ENCODE measurements around the gene INAFM2. TPM values are rescaled to one million over a fixed set of nuclear protein-coding genes. Genes with fewer than 3 reads are reported as not detected.
A peak's percentile ranks its signal among the peaks of the same experiment; 100 is the strongest.

Gene INAFM2
- total and polyA plus RNA-seq, 9 of the 15 experiments (the other 6 are each of a cell fraction or from before 2014, with no cell fraction given), result 11.8 to 43.1 (median 27.2) TPM

GRCh38 chr15:40274350-40275274 is 48.9 kb upstream of the INAFM2 start (continued):
- TF ChIP-seq MBD1 (CRISPR knock-in tag; IDR thresholded peaks at IDR 0.05) (peak; percentile 81; the same call in 1 of the 2 replicates), ELF4 (CRISPR knock-in tag; IDR thresholded peaks at IDR 0.05) (no peak), ARID1B (IDR thresholded peaks at IDR 0.05) (no peak), REST (IDR thresholded peaks at IDR 0.05; ENCODE audit: borderline replicate concordance) (peak; percentile 97), REST (CRISPR knock-in tag; IDR thresholded peaks at IDR 0.05; ENCODE audit: low read depth) (no peak), STAT5A (IDR thresholded peaks at IDR 0.05; ENCODE audit: borderline replicate concordance, low read length) (no peak), CTCF (IDR thresholded peaks at IDR 0.05 in 2 of 3, conservative IDR thresholded peaks at IDR 0.05 in 1 of 3; ENCODE audit: insufficient read depth in 2 of 3, low read depth in 1 of 3, low read length in 3 of 3) (peak; percentile 100), NBN (IDR thresholded peaks at IDR 0.05; ENCODE audit: low read depth) (peak; percentile 31; the same call in 1 of the 2 replicates), EP300 (IDR thresholded peaks at IDR 0.05; ENCODE audit: low read length) (0 out of 2 replicates have a peak, but pooled peaks have one; percentile 13), HDAC2 (IDR thresholded peaks at IDR 0.05) (no peak), TBP (optimal IDR thresholded peaks at IDR 0.05; ENCODE audit: low read depth, low read length) (peak; percentile 13), ZNF436 (CRISPR knock-in tag; IDR thresholded peaks at IDR 0.05) (no peak), TCF3 (CRISPR knock-in tag; IDR thresholded peaks at IDR 0.05) (peak; percentile 32; the same call in 1 of the 2 replicates), FOXJ3 (CRISPR knock-in tag; IDR thresholded peaks at IDR 0.05) (no peak)

Data from K562 (cell line).